ENCODE data around the gene PMPCA. TPM values are rescaled to one million over a fixed set of nuclear protein-coding genes. Genes with fewer than 3 reads are reported as not detected.

Gene PMPCA
- total and polyA plus RNA-seq, 2 of the 13 experiments (the other 11 are each of a cell fraction or from before 2014, with no cell fraction given) = 70.2 to 88.4 TPM

DNA sequence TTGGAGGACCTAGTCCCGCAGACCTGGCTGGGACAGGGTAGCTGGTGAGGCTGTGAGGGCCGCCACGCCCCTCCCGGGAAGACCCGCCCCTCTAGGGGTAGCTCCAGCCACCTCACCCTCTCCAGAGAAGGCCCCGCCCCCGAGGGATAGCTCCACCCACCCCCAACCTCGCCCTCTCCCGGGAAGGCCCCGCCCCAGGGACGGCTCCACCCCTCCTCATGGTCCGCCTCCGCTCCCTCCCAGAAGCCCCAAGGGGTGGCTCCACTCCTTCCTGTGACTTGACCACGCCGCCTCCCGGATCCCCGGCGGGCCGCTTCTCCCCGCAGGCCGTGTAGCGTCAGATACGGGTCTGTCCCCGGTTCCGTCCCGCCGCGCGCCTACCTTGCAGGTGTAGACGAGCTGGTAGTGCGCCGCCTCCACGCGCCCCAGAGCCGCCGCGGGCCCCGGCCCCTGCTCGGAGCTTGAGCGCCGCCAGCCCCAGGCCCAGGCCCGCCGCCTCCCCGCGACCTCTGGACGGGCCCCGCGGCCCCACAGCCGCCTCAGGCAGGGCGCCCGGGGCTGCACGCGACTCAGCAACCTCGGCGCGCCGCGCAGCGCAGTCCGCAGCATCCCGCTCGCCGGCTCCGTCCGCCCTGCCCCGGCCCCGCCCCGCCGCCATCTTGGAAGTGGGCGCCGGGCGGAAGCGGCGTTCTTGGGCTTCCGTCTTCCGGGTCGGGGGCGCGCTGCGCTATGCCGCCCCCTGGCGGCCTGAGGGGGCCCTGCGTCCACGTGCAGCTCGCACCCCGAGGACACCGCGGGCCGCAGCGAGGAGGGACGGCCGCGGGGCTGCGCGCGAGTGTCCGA, 47.1 kb upstream of the PMPCA start, which contains the start of gene DNLZ (continued):
- TF ChIP-seq ZNF619 (CRISPR knock-in tag; IDR thresholded peaks at IDR 0.05) = 0 out of 2 replicates have a peak, but pooled peaks have one; percentile 31
- TF ChIP-seq YEATS4 (CRISPR knock-in tag; IDR thresholded peaks at IDR 0.05; ENCODE audit: borderline replicate concordance) = peak; percentile 86
- TF ChIP-seq, protein P1, sequence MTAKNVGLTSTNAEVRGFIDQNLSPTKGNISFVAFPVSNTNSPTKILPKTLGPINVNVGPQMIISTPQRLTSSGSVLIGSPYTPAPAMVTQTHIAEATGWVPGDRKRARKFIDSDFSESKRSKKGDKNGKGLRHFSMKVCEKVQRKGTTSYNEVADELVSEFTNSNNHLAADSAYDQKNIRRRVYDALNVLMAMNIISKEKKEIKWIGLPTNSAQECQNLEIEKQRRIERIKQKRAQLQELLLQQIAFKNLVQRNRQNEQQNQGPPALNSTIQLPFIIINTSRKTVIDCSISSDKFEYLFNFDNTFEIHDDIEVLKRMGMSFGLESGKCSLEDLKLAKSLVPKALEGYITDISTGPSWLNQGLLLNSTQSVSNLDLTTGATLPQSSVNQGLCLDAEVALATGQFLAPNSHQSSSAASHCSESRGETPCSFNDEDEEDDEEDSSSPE (CRISPR knock-in tag; IDR thresholded peaks at IDR 0.05) = peak; percentile 94
- TF ChIP-seq PHF21A (CRISPR knock-in tag; IDR thresholded peaks at IDR 0.05) = peak; percentile 73
- TF ChIP-seq ZNF616 (CRISPR knock-in tag; IDR thresholded peaks at IDR 0.05; ENCODE audit: low read depth) = peak; percentile 78; the same call in 1 of the 2 replicates
- TF ChIP-seq ZEB1 (IDR thresholded peaks at IDR 0.05; ENCODE audit: insufficient replicate concordance, low read depth) = peak; percentile 55
- no peak for TF ChIP-seq HHEX (CRISPR knock-in tag; IDR thresholded peaks at IDR 0.05)
- TF ChIP-seq ZNF607 (CRISPR knock-in tag; IDR thresholded peaks at IDR 0.05; ENCODE audit: borderline replicate concordance) = peak; percentile 95
- TF ChIP-seq ZNF564 (CRISPR knock-in tag; IDR thresholded peaks at IDR 0.05) = peak; percentile 94
- TF ChIP-seq, protein P2, sequence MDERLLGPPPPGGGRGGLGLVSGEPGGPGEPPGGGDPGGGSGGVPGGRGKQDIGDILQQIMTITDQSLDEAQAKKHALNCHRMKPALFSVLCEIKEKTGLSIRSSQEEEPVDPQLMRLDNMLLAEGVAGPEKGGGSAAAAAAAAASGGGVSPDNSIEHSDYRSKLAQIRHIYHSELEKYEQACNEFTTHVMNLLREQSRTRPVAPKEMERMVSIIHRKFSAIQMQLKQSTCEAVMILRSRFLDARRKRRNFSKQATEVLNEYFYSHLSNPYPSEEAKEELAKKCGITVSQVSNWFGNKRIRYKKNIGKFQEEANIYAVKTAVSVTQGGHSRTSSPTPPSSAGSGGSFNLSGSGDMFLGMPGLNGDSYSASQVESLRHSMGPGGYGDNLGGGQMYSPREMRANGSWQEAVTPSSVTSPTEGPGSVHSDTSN (CRISPR knock-in tag; IDR thresholded peaks at IDR 0.05) = no peak
- TF ChIP-seq, protein P3, sequence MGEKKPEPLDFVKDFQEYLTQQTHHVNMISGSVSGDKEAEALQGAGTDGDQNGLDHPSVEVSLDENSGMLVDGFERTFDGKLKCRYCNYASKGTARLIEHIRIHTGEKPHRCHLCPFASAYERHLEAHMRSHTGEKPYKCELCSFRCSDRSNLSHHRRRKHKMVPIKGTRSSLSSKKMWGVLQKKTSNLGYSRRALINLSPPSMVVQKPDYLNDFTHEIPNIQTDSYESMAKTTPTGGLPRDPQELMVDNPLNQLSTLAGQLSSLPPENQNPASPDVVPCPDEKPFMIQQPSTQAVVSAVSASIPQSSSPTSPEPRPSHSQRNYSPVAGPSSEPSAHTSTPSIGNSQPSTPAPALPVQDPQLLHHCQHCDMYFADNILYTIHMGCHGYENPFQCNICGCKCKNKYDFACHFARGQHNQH (CRISPR knock-in tag; IDR thresholded peaks at IDR 0.05) = peak; percentile 63; the same call in 1 of the 2 replicates
- TF ChIP-seq ZNF775 (CRISPR knock-in tag; IDR thresholded peaks at IDR 0.05; ENCODE audit: borderline replicate concordance) = peak; percentile 67; the same call in 1 of the 2 replicates
- TF ChIP-seq ZNF562 (CRISPR knock-in tag; IDR thresholded peaks at IDR 0.05; ENCODE audit: borderline replicate concordance) = peak; percentile 77; the same call in 1 of the 2 replicates
- no peak for TF ChIP-seq ATRX (CRISPR knock-in tag; IDR thresholded peaks at IDR 0.05; ENCODE audit: borderline replicate concordance)
- no peak for TF ChIP-seq ZNF496 (CRISPR knock-in tag; IDR thresholded peaks at IDR 0.05; ENCODE audit: insufficient replicate concordance)
- no peak for TF ChIP-seq KDM4B (CRISPR knock-in tag; IDR thresholded peaks at IDR 0.05)
- no peak for TF ChIP-seq ZNF512 (CRISPR knock-in tag; IDR thresholded peaks at IDR 0.05)
- TF ChIP-seq HMG20A (CRISPR knock-in tag; IDR thresholded peaks at IDR 0.05; ENCODE audit: borderline replicate concordance) = no peak
- TF ChIP-seq HOXA3 (CRISPR knock-in tag; IDR thresholded peaks at IDR 0.05) = peak; percentile 95
- no peak for TF ChIP-seq TRIM24 (CRISPR knock-in tag; IDR thresholded peaks at IDR 0.05)

All from HepG2 (cell line).